ENCODE data around the gene SNTA1.
A peak's percentile ranks its signal among the peaks of the same experiment; 100 is the strongest.
"Not testable (repeated sequence)": the region's sequence is repeated elsewhere in the genome, so short reads cannot be mapped to it uniquely, and the experiment has no call there.

The SNTA1 gene

GRCh38 chr20:33431797-33432381 is 11.7 kb downstream of the SNTA1 start:
- no peak for DNase-seq (ENCODE audit: low read depth)

DNA sequence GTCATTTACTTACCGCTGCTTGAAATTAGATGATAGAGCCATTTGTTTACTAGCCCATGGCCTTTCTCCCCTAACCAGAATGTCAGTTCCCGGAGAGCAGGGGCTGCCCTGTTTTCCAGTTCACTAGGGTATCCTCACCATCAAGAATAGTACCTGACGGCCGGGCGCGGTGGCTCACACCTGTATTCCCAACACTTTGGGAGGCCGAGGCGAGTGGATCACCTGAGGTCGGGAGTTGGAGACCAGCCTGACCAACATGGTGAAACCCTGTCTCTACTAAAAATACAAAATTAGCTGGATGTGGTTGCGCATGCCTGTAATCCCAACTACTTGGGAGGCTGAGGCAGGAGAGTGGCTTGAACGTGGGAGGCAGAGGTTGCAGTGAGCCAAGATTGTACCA is 19.7 kb downstream of the SNTA1 start:
- DNase-seq (ENCODE audit: low read depth) = not testable (repeated sequence)

DNA sequence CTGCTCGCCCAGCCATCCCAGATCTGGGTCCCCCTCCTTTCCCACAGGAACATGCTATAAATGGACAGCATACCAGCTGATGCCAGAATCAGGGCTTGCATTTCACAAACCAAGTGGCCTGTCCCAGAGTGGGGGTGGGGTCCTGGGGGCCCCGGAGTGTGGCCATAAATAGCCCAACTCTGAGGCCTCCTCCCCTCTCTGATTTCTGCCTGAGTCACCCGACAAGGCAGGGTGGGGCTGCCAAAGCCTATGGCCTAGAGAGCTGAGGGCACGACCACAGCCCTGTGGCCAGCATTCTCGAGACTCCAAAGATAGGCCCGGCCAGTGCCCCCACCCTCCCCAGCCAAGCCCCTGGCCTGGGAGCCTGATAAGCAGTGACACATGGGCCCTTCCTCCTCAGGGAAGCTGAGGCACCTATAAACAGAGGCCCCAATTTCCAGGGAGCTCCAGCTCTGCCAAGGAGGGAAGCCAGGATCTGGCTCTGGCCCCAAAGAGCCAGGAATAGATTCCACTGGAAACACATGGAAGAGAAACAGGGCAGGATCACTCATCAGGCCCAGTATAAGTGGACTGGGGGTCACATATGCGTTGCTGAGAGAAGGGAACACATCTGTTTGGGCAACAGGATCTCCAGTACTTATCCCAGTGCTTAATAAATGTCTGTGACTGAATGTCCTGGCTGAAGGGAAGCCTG is 20.3 kb downstream of the SNTA1 start:
- peak; percentile 92 for DNase-seq (ENCODE audit: low read depth)

DNA sequence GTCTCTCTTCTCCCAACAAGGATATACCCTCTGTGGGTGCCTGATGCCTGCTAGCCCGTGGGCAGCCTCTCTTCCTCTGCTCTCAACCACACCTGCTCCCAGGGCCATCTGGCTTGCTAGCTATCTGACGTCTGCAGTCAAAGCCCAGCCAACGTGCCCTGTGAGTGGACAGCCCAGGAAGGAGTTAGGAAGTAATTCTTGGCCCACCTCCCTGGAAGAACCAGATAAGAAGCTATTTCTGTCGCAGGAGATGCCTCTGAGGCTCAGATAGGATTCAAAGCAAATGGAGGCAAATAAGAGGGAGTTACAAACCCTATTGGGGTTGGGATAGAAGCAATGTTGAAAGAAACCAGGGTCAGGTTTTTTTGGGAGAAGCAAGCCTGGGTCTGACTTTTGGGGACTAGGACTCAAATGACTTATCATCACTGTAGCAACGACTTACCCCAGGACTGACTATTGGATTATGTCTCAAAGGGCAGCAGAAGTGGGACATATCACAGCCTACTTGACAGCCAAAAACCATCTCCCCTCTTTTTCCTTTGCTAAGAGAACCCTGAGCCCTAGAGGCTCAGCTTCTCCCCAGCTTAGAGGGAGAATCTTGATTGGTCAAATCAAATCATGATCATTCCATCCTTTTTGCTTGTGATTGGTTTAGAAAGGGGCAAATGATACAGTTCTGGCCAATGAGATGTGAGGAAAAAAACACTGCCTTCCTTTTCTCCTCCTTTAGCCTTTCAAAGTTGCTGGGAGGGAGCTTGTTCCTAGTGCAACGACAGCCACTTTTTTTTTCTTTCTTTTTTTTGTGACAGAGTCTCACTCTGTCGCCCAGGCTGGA is 24.2 kb downstream of the SNTA1 start:
- no peak for DNase-seq (ENCODE audit: low read depth)

DNA sequence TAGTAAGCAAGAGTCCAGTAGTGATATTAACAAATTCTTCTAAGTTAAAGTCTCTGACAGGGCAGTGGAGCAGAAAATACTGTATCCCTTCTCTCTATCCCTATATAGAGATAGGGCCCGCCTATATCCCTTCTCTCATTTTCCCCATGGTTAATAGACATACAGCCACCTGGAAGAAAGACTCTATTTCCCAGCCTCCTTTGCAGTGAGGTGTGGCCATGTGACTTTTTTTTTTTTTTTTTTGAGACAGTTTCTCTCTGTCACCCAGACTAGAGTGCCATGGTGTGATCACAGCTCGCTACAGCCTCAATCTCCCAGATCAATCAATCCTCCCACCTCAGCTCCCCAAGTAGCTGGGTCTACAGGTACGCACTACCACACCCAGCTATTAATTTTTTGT is 25.5 kb downstream of the SNTA1 start:
- DNase-seq (ENCODE audit: low read depth) = no peak

- DNase-seq (ENCODE audit: low read depth) = peak; percentile 48
Measured at GRCh38 chr20:33415948-33416347, 27.6 kb downstream of the SNTA1 start.

DNA sequence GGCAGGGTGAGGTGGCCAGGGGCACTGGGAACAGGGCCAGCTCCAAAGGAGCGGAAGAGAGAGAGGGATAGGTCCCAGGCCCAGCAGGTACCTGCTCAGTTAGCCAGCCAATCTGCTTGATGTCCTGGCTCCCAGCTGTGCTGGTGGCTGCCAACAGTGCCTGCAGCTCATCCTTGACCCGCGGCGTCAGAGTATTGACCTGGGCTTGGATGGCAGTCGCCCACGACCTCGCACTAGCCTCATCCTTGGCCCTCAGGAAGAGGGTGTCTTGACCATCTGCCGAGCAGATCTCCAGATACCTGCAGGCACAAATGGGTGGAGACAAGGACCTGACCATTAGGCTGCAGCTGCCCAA is 31.1 kb downstream of the SNTA1 start:
- DNase-seq (ENCODE audit: low read depth) = no peak

- no peak for DNase-seq (ENCODE audit: low read depth)
Measured at GRCh38 chr20:33411711-33412483, 31.7 kb downstream of the SNTA1 start.

- no peak for DNase-seq (ENCODE audit: low read depth)
Measured at GRCh38 chr20:33411242-33411641, 32.3 kb downstream of the SNTA1 start.

GRCh38 chr20:33410081-33410742 is 33.4 kb downstream of the SNTA1 start:
- DNase-seq (ENCODE audit: low read depth) = no peak

DNA sequence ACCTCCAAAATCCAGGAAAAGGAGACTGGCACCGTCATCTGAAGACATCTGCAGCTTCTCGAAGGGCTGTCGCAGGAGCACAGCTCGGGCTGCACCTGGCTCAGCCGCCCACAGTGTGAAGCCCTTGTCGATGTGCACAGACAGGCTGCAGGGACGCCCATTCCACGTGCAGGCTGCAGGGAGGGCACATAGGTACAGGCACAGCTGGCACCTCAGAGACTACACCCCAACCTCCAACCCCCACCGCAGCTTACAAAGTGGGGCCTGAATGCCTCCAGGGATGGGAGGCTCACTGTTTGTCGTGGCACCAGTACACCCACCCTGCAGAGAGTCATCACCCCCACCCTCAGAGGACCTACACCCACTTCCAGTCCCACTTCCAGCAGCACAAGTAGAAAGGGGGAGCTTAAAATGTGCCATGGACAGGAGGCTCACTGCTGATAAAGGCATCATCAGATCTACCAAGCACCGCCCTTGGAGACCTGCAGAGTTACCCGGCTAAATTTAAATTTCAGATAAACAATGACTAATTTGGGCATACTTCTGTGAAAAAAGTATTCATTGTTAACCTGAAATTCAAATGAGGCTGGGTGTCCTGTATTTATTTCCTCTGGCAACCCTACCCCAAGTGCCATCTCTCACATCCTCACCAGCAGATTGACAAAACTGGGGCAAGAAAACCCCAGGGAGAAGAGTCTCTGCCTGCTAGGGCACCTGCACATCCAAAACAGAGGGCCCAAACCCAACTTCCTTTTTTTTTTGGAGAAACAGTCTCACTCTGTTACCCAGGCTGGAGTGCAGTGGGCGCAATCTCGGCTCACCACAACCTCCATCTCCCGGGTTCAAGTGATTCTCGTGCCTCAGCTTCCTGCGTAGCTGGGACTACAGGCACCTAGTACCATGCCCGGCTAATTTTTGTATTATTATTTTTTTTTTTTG is 34.6 kb downstream of the SNTA1 start:
- no peak for DNase-seq (ENCODE audit: low read depth)

- DNase-seq (ENCODE audit: low read depth) = no peak
Measured at GRCh38 chr20:33408313-33408712, 35.2 kb downstream of the SNTA1 start.

GRCh38 chr20:33407796-33408195 is 35.8 kb downstream of the SNTA1 start:
- no peak for DNase-seq (ENCODE audit: low read depth)

DNA sequence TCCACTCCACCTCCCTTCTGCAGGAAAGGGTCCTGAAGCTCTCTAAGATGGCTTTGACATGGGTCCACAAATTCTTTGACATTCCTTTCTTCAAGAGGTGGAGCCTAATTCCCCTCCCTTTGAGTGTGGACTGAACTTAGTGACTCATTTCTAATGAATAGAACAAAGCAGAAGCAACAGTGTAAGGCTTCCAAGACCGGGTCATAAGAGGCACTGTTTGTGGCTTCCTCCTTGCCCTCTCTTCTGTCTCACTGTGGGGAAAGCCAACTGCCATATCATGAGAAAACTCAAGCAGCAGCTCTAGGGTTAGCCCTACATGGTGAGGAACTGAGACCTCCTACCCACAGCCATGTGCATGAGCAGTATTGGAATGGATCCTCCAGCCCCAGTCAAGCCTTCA is 36.3 kb downstream of the SNTA1 start:
- peak; percentile 29 for DNase-seq (ENCODE audit: low read depth)

- DNase-seq (ENCODE audit: low read depth) = no peak
Measured at GRCh38 chr20:33404281-33404680, 39.3 kb downstream of the SNTA1 start.

DNA sequence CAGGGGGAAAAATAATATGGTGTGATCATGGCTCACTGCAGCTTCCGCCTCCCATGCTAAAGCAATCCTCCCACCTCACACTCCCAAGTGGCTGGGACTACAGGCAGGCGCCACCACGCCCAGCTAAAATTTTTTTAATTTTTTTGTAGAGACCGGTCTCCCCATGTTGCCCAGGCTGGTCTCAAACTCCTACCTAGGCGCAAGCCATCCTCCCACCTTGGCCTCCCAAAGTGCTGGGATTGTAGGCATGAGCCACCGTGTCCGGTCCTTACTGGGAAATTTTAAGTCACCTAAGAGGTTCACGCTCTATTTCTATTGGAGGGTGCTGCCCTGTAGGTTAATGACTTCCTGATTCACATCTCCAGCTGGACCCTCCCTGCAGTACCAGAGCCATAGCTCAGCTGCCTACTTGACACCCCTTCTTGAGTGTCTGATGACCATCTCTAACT is 41.6 kb downstream of the SNTA1 start:
- no peak for DNase-seq (ENCODE audit: low read depth)

DNA sequence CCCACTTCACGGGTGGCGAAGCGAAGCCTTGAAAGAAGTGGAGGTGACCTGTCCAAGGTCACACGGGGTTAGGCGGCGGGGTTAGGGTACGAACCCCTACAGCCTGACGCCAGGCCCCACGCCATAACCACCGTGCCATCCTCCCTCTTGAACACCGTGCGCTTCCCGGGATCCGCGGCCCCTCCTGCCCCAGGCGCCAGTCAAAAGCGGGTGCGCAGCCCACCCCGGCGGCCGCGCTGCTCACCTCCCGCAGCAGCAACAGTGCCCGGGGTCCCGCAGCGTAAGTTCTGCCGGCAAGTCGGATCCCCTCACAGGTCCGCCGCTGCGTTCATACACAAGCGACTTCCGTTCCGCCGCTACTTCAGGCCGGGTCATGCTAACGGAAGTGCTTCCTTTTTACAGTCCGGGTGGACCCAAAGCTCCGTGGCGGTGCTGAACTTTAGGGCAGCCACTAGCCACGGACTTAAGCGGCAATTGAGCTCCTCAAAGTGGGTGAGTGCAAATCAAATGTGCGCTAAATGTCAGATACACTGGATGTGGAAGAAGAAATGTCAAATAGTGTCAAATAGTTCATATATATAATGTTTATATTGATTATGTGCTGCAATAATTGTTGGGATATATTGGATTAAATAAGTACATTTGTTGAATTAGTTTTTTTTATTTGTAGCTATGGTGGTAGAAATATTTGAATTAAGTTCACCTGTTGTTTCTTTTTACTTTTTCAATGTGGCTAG is 42.2 kb downstream of the SNTA1 start, which contains the start of gene CDK5RAP1:
TSS of gene CDK5RAP1 (minus strand) at position 336 of the 737 bp plus-strand sequence. CDS start 4,455 bp downstream, outside the sequence.
- DNase-seq (ENCODE audit: low read depth) = peak; percentile 88

DNA sequence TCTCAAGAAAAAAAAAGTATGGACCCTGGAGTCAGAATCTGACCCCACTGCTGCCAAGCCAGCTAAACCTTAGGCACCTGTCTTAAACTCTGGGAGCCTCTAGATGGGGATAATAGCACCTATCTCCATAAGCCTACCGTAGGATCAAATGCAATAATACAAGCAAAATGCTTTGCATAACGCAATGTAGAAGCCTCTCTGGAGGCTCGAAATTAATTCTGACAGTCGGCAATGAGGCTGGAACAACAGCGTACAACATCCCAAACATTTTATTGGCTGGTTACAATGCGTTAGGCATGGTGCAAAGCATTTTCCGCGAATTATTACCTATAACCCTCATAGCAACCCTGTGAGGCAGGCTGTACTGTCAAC is 42.8 kb downstream of the SNTA1 start:
- no peak for DNase-seq (ENCODE audit: low read depth)

DNA sequence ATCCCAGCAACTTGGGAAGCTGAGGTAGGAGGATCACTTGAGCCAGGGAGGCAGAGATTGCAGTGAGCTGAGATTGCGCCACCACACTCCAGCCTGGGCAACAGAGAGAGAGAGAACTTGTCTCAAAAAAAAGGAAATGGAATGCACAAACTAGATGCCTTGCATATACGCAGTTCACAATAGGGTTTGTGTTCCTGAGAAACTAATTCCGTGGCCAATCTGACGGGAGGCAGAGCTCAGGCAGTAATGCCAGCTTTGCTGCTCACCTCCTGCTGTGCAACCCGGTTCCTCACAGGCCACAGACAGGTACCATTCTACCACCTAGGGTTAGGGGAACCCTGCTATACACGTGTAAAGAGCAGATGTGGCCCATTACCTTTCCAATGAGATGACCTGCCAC is 43.6 kb downstream of the SNTA1 start:
- DNase-seq (ENCODE audit: low read depth) = peak; percentile 14

GRCh38 chr20:33394718-33395117 is 48.8 kb downstream of the SNTA1 start:
- DNase-seq (ENCODE audit: low read depth) = no peak
